ENCODE results near the gene MUC4.
"Not testable (repeated sequence)": the region's sequence is repeated elsewhere in the genome, so short reads cannot be mapped to it uniquely, and the experiment has no call there.

MUC4 gene

GRCh38 chr3:195794708-195795107 lies 17.0 kb downstream of the MUC4 start:
- TF ChIP-seq CTCF (IDR thresholded peaks at IDR 0.05; ENCODE audit: insufficient read depth, low read depth, low read length, missing control alignments), result no peak
- no peak overlapping the region for H3K4me3 ChIP-seq (ENCODE audit: low read length)
- no peak for DNase-seq (ENCODE audit: low read depth)

GRCh38 chr3:195792621-195793020 lies 19.1 kb downstream of the MUC4 start:
- not testable (repeated sequence) for H3K4me3 ChIP-seq (ENCODE audit: low read length); DNase-seq (ENCODE audit: low read depth)

GRCh38 chr3:195790901-195791300 lies 20.8 kb downstream of the MUC4 start:
- TF ChIP-seq CTCF (IDR thresholded peaks at IDR 0.05; ENCODE audit: insufficient read depth, low read depth, low read length, missing control alignments), result no peak

DNA sequence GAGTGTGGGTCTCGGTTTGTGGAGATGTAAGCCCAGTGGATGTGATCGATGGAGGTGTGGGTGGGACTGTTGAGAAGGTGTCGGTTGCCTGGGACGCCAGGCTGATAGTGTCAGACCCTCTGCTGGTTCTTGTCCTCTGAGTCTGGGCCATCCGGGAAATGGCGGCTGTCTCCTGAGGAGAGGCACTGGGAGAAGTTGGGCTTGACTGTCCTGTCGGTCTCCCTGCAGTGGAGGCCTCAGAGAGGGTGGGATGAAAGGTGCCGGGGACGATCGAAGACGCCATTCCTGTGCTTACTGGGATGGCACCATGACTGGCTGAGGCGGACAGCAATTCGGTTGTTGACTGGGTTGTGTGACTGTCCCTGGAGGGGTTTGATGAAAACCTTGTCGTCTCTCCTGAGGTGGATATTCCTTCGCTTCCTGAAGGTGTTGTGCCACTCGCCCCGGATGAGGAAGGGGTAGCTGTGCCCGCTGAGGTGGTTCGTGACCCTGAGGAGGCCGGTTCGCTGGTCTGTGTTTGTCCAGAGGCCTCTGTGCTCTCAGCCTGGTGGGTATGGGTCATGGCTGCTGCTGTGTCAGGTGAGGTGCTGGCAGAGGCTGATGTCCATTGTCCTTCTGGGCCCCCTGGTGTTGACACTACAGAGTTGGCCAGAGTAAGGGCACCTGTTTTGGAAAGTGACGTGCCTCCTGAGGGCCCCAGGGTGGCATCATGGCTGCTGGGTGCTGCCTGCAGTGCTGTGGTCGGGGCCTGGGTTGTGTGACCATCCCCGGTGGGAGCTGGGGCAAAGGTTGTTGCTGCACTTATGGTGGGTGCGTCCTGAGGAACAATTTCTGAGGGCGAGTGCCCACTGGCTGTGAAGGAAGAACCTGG lies 22.8 kb downstream of the MUC4 start:
- no peak for DNase-seq (ENCODE audit: low read depth)
- no peak overlapping the region for H3K4me3 ChIP-seq (ENCODE audit: low read length)
- no peak for TF ChIP-seq CTCF (IDR thresholded peaks at IDR 0.05; ENCODE audit: insufficient read depth, low read depth, low read length, missing control alignments)

More at GRCh38 chr3:195790901-195791300, 20.8 kb downstream of the MUC4 start:
- no peak overlapping the region for H3K4me3 ChIP-seq (ENCODE audit: low read length)
- no peak for DNase-seq (ENCODE audit: low read depth)

DNA sequence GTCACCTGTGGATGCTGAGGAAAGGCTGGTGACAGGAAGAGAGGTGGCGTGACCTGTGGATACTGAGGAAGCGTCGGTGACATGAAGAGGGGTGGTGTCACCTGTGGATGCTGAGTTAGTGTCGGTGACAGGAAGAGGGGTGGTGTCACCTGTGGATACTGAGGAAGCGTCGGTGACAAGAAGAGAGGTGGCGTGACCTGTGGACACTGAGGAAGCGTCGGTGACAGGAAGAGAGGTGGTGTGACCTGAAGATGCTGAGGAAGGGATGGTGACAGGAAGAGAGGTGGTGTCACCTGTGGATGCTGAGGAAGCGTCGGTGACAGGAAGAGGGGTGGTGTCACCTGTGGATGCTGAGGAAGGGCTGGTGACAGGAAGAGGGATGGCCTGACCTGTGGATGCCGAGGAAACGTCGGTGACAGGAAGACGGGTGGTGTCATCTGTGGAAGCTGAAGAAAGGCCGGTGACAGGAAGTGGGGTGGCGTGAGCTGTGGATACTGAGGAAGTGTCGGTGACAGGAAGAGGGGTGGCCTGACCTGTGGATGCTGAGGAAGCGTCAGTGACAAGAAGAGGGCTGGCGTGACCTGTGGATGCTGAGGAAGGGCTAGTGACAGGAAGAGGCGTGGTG lies 25.8 kb downstream of the MUC4 start:
- H3K4me3 ChIP-seq (ENCODE audit: low read length); DNase-seq (ENCODE audit: low read depth): not testable (repeated sequence)

DNA sequence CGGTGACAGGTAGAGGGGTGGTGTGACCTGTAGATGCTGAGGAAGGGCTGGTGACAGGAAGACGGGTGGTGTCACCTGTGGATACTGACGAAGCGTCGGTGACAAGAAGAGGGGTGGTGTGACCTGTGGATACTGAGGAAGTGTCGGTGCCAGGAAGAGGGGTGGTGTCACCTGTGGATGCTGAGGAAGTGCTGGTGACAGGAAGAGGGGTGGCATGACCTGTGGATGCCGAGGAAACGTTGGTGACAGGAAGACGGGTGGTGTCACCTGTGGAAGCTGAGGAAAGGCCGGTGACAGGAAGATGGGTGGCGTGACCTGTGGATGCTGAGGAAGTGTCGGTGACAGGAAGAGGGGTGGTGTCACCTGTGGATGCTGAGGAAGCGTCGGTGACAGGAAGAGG lies 27.7 kb downstream of the MUC4 start:
- H3K4me3 ChIP-seq (ENCODE audit: low read length); DNase-seq (ENCODE audit: low read depth): not testable (repeated sequence)

DNA sequence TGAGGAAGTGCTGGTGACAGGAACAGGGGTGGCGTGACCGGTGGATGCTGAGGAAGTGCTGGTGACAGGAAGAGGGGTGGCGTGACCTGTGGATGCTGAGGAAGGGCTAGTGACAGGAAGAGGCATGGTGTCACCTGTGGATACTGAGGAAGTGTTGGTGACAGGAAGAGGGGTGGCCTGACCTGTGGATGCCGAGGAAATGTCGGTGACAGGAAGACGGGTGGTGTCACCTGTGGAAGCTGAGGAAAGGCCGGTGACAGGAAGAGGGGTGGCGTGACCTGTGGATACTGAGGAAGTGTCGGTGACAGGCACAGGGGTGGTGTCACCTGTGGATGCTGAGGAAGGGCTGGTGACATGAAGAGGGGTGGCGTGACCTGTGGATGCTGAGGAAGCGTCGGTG lies 30.5 kb downstream of the MUC4 start:
- DNase-seq (ENCODE audit: low read depth); H3K4me3 ChIP-seq (ENCODE audit: low read length): not testable (repeated sequence)

GRCh38 chr3:195777975-195778374 lies 33.8 kb downstream of the MUC4 start:
- DNase-seq (ENCODE audit: low read depth), result no peak
- no peak overlapping the region for H3K4me3 ChIP-seq (ENCODE audit: low read length)
- no peak for TF ChIP-seq CTCF (IDR thresholded peaks at IDR 0.05; ENCODE audit: insufficient read depth, low read depth, low read length, missing control alignments)

DNA sequence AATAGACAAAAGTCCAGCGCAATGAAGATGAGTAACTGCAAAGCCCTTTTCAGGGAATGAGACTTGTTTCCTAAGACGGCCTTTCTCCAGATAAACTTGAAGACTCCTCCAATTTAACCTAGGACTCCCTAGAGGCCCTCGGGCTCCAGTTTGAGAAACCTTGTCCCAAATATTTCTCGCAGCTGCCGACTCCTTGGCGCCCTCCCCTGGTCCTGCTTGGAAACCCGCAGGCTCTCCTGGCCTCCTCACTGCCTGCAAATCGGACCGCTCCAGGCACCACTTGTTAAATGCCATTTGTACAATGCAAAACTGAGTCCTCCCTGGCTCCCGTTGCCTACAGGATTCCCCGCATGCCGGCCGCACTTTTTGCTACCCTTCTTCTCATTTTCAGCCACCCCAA lies 36.8 kb downstream of the MUC4 start:
- TF ChIP-seq CTCF (IDR thresholded peaks at IDR 0.05; ENCODE audit: insufficient read depth, low read depth, low read length, missing control alignments), result peak; percentile 4
- peak; percentile 6 for DNase-seq (ENCODE audit: low read depth)
- H3K4me3 ChIP-seq (ENCODE audit: low read length), result no peak overlapping the region

Measured in epithelial cell of esophagus (primary cell).